HG02973 (cell line): ENCODE data around the gene PCDHGC5.

Experiments
- ATAC-seq: cut with Tn5 transposase; IDR thresholded peaks from one replicate; pipeline ENCODE4 v1.9.1; 2021; ENCODE audit warnings: moderate library complexity; ENCODE audit not compliant: unreplicated experiment

Gene PCDHGC5

GRCh38 chr5:141488591-141489561, at the start of gene PCDHGC5:
PCDHGC5 (plus strand) TSS chr5:141489081; CDS start chr5:141489241, 160 bp downstream.
- no peak for ATAC-seq

DNA sequence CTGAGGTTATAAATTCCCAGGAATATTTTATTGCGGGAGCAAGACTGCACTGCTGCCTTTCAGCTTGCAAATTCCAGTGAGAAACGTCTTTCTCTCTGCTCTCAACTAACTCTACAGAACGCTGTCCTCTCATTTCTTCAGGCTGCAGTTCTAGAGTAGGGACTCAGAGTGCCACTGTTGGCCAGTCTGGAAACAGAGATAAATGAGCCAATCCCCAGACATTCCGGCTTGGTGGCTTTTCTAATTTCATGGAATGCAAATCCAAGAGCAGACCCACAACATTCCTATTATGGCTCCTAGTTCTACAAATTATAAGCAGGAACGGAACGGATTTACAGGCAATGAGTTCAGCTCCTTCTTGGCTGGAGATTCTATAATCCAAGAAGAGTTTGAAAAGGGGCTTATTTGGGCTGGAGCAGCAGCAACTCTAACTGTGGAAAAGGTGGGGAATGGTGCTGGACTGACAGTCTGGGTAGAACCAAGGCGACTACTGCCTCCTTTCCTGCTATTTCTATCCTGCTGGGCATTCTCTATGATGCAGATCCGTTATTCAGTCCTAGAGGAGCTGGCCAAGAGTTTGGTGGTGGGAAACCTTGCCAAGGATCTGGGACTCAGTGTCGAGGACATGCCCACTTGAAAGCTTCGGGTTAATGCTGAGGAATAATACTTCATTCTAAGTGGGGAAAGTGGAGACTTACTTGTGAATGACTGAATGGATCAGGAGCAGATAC, 49.3 kb upstream of the PCDHGC5 start:
- ATAC-seq, result no peak

GRCh38 chr5:141440341-141440740, 48.5 kb upstream of the PCDHGC5 start:
- ATAC-seq, result no peak

DNA sequence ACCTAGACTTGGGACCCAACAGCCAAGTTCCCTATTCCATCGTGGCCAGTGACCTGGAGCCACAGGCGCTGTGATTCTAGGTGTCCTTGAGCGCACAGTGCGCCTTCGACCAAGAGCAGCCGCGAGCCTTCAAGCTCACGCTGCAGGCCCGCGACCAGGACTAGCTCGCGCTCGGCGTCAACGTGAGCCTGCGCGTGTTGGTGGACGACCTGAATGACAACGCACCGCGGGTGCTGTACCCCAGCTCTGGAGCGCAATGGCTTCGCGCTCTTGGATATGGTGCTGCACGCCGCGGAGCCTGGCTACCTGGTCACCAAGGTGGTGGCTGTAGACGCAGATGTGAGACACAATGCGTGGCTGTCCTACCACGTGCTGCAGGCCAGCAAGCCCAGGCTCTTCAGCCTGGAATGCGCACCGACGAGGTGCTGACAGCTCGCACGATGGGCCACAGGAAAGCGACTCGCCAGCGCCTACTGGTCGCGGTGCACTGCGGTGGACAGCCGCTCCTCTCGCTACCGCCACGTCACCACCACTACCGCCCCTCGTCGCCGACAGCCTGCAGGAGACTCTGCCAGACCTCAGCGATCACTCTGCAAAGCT, 47.2 kb upstream of the PCDHGC5 start:
- no peak for ATAC-seq

- no peak for ATAC-seq
Measured at GRCh38 chr5:141465351-141465750, 23.5 kb upstream of the PCDHGC5 start.

GRCh38 chr5:141475625-141476131, 13.2 kb upstream of the PCDHGC5 start, which contains the start of gene PCDHGC3:
PCDHGC3 (plus strand) TSS chr5:141475966; CDS start chr5:141476117, 151 bp downstream.
- peak; percentile 99 for ATAC-seq

GRCh38 chr5:141476132-141476911, 12.6 kb upstream of the PCDHGC5 start:
- ATAC-seq, result peak; percentile 18

DNA sequence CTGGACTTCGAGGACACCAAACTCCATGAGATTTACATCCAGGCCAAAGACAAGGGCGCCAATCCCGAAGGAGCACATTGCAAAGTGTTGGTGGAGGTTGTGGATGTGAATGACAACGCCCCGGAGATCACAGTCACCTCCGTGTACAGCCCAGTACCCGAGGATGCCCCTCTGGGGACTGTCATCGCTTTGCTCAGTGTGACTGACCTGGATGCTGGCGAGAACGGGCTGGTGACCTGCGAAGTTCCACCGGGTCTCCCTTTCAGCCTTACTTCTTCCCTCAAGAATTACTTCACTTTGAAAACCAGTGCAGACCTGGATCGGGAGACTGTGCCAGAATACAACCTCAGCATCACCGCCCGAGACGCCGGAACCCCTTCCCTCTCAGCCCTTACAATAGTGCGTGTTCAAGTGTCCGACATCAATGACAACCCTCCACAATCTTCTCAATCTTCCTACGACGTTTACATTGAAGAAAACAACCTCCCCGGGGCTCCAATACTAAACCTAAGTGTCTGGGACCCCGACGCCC, 11.8 kb upstream of the PCDHGC5 start:
- no peak for ATAC-seq

GRCh38 chr5:141477815-141478214, 11.1 kb upstream of the PCDHGC5 start:
- ATAC-seq, result no peak

DNA sequence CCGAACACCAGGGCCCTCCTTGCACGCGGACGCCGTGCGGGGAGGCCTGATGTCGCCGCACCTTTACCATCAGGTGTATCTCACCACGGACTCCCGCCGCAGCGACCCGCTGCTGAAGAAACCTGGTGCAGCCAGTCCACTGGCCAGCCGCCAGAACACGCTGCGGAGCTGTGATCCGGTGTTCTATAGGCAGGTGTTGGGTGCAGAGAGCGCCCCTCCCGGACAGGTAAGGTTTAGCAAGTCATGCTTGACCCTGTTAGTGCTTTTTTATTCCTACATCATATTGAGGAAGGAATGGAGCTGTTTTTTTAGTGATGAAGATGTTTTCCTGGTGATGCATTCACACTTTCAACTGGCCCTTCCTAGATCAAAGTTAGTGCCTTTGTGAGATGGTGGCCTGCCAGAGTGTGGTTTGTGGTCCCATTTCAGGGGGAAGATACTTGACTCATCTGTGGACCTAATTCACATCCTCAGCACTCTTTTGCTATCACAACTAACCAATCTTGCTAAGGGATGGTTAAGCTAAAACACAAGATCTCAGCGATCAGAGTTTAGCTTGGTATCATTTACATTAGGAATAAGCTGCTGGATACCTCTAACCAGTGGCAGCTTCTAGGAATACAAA, 10.4 kb upstream of the PCDHGC5 start:
- no peak for ATAC-seq

GRCh38 chr5:141479776-141480175, 9.1 kb upstream of the PCDHGC5 start:
- ATAC-seq, result no peak

- no peak for ATAC-seq
Measured at GRCh38 chr5:141483902-141484301, 5.0 kb upstream of the PCDHGC5 start.

DNA sequence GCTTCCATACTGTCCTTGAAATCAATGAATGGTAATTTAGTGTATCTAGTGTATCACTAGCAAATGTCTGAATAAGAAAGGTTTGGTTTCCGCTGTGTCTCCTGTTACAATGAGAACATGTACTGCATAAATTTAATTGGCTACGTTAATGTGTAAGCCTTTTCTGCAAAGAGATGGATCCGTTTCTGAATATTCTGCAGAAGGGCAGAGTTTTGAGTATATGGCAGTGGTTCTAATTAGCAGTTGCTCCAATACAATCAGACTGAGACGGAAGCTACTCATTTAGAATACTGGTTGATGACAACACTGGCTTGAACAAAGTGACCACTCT, 4.6 kb upstream of the PCDHGC5 start:
- no peak for ATAC-seq

DNA sequence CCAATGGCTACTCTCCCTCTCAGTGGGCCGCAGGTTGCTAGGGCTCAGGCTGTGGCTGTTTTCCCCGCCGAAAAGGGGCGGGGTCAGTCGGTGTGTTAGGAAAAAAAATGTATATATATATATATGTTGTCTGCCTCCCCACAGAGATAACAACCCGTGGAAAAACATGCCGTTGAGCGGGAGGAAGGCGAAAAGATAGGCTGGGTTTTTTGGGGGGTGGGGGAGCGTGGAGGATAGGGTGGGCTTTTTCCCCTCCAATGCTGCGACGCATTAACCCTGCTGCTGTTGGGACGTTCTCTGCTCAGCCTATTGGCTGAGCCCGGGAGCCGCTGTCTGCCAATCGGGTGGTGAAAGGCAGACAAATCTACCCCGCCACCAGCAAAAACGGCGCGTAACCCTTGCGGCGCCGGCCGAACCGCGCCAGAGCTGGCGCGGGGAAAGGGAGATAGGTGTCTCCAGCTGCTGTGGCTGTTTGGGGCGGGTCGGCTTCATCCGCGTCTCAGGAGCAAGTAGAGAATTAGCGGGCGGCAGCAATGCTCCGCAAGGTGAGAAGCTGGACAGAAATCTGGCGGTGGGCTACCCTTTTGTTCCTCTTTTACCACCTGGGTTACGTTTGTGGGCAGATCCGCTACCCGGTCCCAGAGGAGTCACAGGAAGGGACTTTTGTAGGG, 4.1 kb upstream of the PCDHGC5 start, which contains the start of gene PCDHGC4:
Gene PCDHGC4 (plus strand): TSS at position 390 of the 671 bp plus-strand sequence. CDS start 144 bp downstream, at position 534.
- no peak for ATAC-seq

DNA sequence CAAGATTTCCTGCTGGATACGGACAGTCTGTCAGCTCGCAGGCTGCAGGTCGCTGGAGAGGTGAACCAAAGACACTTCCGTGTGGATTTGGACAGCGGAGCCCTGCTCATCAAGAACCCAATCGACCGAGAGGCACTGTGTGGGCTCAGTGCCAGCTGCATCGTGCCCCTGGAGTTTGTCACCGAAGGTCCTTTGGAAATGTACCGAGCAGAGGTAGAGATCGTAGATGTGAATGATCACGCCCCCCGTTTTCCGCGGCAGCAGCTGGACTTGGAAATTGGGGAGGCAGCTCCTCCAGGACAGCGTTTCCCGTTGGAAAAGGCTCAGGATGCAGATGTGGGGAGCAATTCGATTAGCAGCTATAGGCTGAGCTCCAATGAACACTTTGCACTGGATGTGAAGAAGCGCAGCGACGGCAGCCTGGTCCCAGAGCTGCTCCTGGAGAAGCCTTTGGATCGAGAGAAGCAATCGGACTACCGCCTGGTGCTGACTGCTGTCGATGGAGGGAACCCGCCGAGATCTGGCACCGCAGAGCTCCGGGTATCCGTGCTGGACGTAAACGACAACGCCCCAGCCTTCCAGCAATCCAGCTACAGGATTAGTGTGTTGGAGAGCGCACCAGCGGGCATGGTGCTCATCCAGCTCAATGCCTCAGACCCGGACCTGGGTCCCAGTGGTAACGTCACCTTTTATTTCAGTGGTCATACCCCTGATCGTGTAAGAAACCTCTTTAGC, 3.4 kb upstream of the PCDHGC5 start:
- no peak for ATAC-seq

GRCh38 chr5:141486091-141486490, 2.8 kb upstream of the PCDHGC5 start:
- ATAC-seq, result no peak

DNA sequence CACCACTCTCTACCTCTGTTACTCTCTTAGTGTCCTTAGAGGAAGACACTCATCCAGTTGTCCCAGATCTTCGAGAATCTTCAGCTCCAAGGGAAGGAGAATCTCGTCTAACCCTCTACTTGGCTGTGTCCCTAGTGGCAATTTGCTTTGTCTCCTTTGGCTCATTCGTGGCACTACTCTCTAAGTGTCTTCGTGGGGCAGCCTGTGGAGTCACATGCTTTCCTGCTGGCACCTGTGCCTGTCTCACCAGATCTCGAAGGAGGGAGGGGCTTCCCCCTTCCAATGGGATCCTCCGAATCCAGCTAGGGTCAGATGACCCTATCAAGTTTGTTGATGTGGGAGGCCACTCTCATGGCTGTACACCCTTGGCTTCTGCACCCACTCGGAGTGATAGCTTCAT, 1.8 kb upstream of the PCDHGC5 start:
- ATAC-seq, result no peak

DNA sequence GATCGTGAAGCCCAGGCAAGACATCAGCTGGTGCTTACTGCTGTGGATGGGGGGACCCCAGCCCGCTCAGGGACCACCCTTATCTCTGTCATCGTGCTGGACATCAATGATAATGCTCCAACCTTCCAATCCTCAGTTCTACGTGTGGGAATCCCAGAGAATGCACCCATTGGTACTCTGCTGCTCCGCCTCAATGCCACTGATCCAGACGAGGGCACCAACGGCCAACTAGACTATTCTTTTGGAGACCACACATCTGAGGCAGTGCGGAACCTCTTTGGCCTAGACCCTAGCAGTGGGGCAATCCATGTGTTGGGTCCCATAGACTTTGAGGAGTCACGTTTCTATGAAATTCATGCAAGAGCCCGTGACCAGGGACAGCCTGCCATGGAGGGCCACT, 960 bp downstream of the PCDHGC5 start:
- no peak for ATAC-seq
